ENCODE data around the gene HNRNPA2B1. TPM values are rescaled to one million over a fixed set of nuclear protein-coding genes. Genes with fewer than 3 reads are reported as not detected.

The HNRNPA2B1 gene
- total and polyA plus RNA-seq, 2 of the 8 experiments (the other 6 are each of a cell fraction or from before 2014, with no cell fraction given): 276 to 1,255 TPM

DNA sequence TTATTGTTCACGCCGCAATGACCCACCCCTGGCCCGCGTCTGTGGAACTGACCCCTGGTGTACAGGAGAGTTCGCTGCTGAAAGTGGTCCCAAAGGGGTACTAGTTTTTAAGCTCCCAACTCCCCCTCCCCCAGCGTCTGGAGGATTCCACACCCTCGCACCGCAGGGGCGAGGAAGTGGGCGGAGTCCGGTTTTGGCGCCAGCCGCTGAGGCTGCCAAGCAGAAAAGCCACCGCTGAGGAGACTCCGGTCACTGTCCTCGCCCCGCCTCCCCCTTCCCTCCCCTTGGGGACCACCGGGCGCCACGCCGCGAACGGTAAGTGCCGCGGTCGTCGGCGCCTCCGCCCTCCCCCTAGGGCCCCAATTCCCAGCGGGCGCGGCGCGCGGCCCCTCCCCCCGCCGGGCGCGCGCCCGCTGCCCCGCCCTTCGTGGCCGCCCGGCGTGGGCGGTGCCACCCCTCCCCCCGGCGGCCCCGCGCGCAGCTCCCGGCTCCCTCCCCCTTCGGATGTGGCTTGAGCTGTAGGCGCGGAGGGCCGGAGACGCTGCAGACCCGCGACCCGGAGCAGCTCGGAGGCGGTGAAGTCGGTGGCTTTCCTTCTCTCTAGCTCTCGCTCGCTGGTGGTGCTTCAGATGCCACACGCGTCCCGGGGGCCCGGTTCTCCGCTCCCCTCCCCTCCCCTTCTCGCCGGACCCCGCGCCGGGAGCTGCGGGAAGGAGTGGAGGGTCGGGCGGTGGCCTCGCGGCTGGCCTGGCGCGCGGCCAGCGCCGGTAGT is 887 bp upstream of the HNRNPA2B1 start, which contains the start of gene CBX3 (continued):
- TF ChIP-seq, protein P1, sequence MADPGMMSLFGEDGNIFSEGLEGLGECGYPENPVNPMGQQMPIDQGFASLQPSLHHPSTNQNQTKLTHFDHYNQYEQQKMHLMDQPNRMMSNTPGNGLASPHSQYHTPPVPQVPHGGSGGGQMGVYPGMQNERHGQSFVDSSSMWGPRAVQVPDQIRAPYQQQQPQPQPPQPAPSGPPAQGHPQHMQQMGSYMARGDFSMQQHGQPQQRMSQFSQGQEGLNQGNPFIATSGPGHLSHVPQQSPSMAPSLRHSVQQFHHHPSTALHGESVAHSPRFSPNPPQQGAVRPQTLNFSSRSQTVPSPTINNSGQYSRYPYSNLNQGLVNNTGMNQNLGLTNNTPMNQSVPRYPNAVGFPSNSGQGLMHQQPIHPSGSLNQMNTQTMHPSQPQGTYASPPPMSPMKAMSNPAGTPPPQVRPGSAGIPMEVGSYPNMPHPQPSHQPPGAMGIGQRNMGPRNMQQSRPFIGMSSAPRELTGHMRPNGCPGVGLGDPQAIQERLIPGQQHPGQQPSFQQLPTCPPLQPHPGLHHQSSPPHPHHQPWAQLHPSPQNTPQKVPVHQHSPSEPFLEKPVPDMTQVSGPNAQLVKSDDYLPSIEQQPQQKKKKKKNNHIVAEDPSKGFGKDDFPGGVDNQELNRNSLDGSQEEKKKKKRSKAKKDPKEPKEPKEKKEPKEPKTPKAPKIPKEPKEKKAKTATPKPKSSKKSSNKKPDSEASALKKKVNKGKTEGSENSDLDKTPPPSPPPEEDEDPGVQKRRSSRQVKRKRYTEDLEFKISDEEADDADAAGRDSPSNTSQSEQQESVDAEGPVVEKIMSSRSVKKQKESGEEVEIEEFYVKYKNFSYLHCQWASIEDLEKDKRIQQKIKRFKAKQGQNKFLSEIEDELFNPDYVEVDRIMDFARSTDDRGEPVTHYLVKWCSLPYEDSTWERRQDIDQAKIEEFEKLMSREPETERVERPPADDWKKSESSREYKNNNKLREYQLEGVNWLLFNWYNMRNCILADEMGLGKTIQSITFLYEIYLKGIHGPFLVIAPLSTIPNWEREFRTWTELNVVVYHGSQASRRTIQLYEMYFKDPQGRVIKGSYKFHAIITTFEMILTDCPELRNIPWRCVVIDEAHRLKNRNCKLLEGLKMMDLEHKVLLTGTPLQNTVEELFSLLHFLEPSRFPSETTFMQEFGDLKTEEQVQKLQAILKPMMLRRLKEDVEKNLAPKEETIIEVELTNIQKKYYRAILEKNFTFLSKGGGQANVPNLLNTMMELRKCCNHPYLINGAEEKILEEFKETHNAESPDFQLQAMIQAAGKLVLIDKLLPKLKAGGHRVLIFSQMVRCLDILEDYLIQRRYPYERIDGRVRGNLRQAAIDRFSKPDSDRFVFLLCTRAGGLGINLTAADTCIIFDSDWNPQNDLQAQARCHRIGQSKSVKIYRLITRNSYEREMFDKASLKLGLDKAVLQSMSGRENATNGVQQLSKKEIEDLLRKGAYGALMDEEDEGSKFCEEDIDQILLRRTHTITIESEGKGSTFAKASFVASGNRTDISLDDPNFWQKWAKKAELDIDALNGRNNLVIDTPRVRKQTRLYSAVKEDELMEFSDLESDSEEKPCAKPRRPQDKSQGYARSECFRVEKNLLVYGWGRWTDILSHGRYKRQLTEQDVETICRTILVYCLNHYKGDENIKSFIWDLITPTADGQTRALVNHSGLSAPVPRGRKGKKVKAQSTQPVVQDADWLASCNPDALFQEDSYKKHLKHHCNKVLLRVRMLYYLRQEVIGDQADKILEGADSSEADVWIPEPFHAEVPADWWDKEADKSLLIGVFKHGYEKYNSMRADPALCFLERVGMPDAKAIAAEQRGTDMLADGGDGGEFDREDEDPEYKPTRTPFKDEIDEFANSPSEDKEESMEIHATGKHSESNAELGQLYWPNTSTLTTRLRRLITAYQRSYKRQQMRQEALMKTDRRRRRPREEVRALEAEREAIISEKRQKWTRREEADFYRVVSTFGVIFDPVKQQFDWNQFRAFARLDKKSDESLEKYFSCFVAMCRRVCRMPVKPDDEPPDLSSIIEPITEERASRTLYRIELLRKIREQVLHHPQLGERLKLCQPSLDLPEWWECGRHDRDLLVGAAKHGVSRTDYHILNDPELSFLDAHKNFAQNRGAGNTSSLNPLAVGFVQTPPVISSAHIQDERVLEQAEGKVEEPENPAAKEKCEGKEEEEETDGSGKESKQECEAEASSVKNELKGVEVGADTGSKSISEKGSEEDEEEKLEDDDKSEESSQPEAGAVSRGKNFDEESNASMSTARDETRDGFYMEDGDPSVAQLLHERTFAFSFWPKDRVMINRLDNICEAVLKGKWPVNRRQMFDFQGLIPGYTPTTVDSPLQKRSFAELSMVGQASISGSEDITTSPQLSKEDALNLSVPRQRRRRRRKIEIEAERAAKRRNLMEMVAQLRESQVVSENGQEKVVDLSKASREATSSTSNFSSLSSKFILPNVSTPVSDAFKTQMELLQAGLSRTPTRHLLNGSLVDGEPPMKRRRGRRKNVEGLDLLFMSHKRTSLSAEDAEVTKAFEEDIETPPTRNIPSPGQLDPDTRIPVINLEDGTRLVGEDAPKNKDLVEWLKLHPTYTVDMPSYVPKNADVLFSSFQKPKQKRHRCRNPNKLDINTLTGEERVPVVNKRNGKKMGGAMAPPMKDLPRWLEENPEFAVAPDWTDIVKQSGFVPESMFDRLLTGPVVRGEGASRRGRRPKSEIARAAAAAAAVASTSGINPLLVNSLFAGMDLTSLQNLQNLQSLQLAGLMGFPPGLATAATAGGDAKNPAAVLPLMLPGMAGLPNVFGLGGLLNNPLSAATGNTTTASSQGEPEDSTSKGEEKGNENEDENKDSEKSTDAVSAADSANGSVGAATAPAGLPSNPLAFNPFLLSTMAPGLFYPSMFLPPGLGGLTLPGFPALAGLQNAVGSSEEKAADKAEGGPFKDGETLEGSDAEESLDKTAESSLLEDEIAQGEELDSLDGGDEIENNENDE (IDR thresholded peaks at IDR 0.05; ENCODE audit: insufficient replicate concordance, low read length): no peak
- TF ChIP-seq KDM4A (IDR thresholded peaks at IDR 0.05; ENCODE audit: low read depth, low read length, severe bottlenecking): peak; percentile 10
- TF ChIP-seq SP2 (IDR thresholded peaks at IDR 0.05; ENCODE audit: low read length): no peak
- TF ChIP-seq PHF8 (conservative IDR thresholded peaks at IDR 0.05; ENCODE audit: low read depth, low read length): peak; percentile 75; the same call in 1 of the 2 replicates
- no peak for TF ChIP-seq HDAC6 (IDR thresholded peaks at IDR 0.05; ENCODE audit: low read depth, low read length)
- TF ChIP-seq NANOG (IDR thresholded peaks at IDR 0.05; ENCODE audit: insufficient read depth, low read depth, low read length, poor library complexity, severe bottlenecking): peak; percentile 28
- no peak for TF ChIP-seq SRF (IDR thresholded peaks at IDR 0.05; ENCODE audit: low read depth, low read length)

Data from H1 (cell line).